GM10248 (cell line): ENCODE measurements around the gene BCAS2.

ENCODE experiments used
- CTCF ChIA-PET: fragments of 300-600 bp; sonication (Branson Sonifier 250); formaldehyde crosslinking; extraction: SDS; loops from one replicate; lab custom pipeline; 2021; ENCODE audit warnings: antibody characterized with exemption; lab: Yijun Ruan, JAX
- POLR2A ChIA-PET: fragments of 350-650 bp; sonication (Branson Sonifier 250); formaldehyde crosslinking; extraction: SDS; loops from one replicate; lab custom pipeline; 2020; ENCODE audit warnings: antibody characterized with exemption; lab: Yijun Ruan, JAX
- DNase-seq: peaks from one replicate; pipeline ENCODE4 v3.0.0; 2012; ENCODE audit errors: extremely low spot score
- TF ChIP-seq, protein P1 (sequence below): IDR thresholded peaks from 2 replicates; pipeline ENCODE4 v1.5.1; 2012; ENCODE audit warnings: mild to moderate bottlenecking, low read depth; ENCODE audit errors: extremely low read depth, missing control alignments, control extremely low read depth

Gene BCAS2

DNA sequence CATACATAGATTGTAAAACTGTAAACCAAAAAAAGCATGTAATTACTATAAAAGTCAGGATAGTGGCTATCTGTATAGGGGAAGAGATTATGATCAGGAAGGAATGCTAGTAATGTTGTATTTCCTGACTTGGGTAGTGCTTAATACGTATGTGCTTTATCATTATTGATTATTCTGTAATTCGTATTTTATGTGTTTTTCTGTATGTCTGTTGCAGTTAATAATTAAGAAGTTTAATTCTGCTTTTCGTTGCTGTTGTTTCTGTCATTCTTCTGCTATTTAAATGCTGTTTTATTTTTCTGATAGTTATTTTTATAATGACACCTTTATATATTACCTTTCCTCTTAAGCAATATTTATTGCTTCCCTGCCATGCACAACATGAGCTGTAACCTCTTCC lies 41.1 kb downstream of the BCAS2 start:
- CTCF ChIA-PET, result no interaction called here
- DNase-seq, result no peak
- POLR2A ChIA-PET, result no interaction called here

DNA sequence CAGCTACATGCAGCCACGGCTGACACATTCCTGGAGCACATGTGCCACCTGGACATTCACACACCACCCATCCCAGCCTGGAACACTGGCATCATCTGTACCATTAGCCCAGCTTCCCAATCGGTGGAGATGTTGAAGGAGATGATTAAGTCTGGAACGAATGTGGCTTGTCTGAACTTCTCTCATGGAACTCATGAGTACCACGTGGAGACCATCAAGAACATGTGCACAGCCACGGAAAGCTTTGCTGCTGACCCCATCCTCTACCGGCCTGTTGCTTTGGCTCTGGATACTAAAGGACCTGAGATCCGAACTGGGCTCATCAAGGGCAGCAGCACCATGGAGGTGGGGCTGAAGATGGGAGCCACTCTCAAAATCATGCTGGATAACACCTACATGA lies 45.4 kb downstream of the BCAS2 start:
- POLR2A ChIA-PET, result no interaction called here
- CTCF ChIA-PET, result interaction anchor here (0.9 kb wide), 1 partner anchor 17 kb away, joined by 3 read pairs; no protein-coding TSS in a partner anchor
- TF ChIP-seq, protein P1, sequence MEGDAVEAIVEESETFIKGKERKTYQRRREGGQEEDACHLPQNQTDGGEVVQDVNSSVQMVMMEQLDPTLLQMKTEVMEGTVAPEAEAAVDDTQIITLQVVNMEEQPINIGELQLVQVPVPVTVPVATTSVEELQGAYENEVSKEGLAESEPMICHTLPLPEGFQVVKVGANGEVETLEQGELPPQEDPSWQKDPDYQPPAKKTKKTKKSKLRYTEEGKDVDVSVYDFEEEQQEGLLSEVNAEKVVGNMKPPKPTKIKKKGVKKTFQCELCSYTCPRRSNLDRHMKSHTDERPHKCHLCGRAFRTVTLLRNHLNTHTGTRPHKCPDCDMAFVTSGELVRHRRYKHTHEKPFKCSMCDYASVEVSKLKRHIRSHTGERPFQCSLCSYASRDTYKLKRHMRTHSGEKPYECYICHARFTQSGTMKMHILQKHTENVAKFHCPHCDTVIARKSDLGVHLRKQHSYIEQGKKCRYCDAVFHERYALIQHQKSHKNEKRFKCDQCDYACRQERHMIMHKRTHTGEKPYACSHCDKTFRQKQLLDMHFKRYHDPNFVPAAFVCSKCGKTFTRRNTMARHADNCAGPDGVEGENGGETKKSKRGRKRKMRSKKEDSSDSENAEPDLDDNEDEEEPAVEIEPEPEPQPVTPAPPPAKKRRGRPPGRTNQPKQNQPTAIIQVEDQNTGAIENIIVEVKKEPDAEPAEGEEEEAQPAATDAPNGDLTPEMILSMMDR, result no peak
- no peak for DNase-seq

More for the DNA sequence above, 41.1 kb downstream of the BCAS2 start:
- TF ChIP-seq, protein P1, result no peak

DNA sequence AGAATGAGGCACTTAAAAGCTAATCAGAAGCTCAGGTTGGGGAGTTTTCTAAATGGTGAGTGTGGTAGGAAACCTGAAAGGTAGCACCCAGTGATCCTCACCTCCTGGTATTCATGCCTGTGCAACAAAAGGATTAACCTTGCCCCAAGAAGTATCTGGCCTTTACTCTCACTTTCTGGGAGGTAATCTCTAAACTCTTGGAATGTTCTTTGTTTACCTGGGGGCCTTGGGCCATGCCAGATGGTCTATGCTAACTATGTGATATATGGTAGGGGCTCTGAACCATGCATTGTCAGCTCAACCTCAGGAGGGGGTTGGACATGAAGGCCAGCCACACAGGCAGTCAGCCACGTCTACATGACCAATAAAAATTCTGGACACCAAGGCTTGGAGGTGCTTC lies 46.0 kb downstream of the BCAS2 start:
- ChIA-PET CTCF (interaction anchor here (0.9 kb wide), 3 partner anchors 15 to 111 kb away, joined by 3 read pairs; no protein-coding TSS in a partner anchor), POLR2A (no interaction called here)
- DNase-seq, result no peak
- TF ChIP-seq, protein P1, result no peak

DNA sequence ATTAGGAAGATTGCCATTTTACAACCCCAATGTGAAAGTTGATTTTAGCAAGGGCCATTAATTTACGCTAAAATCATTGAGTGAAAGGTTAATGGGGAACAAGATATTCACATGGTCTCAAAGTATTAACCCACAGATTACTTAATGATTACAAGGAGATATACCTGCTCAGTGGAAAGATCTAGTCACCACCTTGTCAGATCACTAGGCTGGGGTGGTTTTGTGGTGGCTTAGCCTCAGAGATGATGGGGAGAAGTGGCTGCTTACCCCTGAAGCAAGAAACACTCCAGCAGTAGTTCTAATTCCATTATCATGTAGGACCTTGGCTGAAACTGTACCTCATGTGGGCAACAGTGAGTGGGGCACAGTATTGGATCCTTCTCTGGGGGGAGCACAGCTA lies 50.3 kb downstream of the BCAS2 start:
- CTCF ChIA-PET, result no interaction called here
- POLR2A ChIA-PET, result no interaction called here

DNA sequence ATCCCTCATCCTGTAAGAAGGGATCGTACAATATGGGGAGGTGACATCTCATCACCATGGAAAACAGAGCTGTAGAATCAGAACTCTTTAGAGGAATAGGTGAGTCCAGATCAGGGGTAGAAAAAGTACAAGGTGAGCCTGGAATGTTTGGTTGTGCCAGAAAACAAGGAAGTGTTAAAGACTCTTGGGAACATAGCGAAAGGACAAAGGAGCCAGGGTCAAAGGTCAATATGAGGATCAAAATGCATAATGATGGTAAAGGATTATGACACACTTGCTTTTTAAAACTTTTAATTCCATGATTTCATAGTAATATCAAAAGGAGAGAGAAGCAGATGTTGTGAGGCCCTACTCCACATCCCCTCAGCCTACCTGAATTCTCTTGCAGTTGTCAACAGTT lies 51.2 kb downstream of the BCAS2 start:
- TF ChIP-seq, protein P1, result no peak
- ChIA-PET CTCF (interaction anchor here (0.9 to 1.1 kb wide), 2 partner anchors 15 to 176 kb away, joined by 3 read pairs; no protein-coding TSS in a partner anchor), POLR2A (no interaction called here)
- DNase-seq, result no peak

More for the DNA sequence above, 50.3 kb downstream of the BCAS2 start:
- DNase-seq, result no peak
- TF ChIP-seq, protein P1, result no peak

DNA sequence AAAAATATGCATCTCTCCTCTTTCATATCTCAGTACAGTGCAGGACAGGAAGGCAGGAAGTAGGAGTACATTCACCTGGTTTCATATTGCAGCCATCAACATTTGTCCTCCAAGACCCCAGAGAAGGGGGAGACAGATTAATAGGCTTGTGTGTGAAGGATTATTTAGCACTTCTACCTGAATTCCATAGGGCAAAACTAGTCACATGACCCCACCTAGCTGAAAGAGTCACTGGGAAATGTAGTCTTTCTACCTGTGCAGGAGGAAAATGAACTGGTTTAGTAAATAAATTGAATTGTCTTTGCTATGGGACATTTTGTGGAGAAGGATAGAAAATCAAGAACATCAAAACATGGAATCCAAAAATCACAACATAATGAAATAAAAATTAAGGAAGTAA lies 56.5 kb downstream of the BCAS2 start:
- TF ChIP-seq, protein P1, result no peak
- ChIA-PET POLR2A (no interaction called here), CTCF (interaction anchor here (1.4 to 1.5 kb wide), 2 partner anchors 9 to 20 kb away, joined by 3 read pairs; no protein-coding TSS in a partner anchor)
- DNase-seq, result no peak
